H9 (cell line): ENCODE data around the gene SATL1. TPM values are rescaled to one million over a fixed set of nuclear protein-coding genes. Genes with fewer than 3 reads are reported as not detected.

Experiments
- DNase-seq: peaks from one replicate; pipeline ENCODE4 v3.0.0-alpha.2; 2017
- H2AFZ ChIP-seq: one replicate; pipeline ENCODE4 v1.6.1; 2013; ENCODE audit warnings: mild to moderate bottlenecking, low read length, control low read depth, moderate library complexity
- H2AK5ac ChIP-seq: 2 replicates; pipeline ENCODE4 v1.6.1; 2013; ENCODE audit warnings: low read length, control low read depth, mixed read lengths; ENCODE audit not compliant: insufficient read length
- H2BK120ac ChIP-seq: one replicate; pipeline ENCODE4 v1.6.1; 2013; ENCODE audit warnings: low read depth, mild to moderate bottlenecking, low read length, control low read depth, inconsistent platforms; ENCODE audit not compliant: poor library complexity, severe bottlenecking
- H2BK12ac ChIP-seq: 2 replicates; pipeline ENCODE4 v1.6.1; 2013; ENCODE audit warnings: low read length, control low read depth, mixed read lengths, low read depth; ENCODE audit not compliant: insufficient read length
- H2BK15ac ChIP-seq: 2 replicates; pipeline ENCODE4 v1.6.1; 2013; ENCODE audit warnings: low read depth, low read length, control low read depth
- H2BK20ac ChIP-seq: one replicate; pipeline ENCODE4 v1.6.1; 2013; ENCODE audit warnings: low read depth, mild to moderate bottlenecking, low read length, control low read depth, inconsistent platforms; ENCODE audit not compliant: poor library complexity, severe bottlenecking
- H2BK5ac ChIP-seq: 2 replicates; pipeline ENCODE4 v1.6.1; 2013; ENCODE audit warnings: low read length, control low read depth, mixed read lengths; ENCODE audit not compliant: insufficient read length
- H3K14ac ChIP-seq: 2 replicates; pipeline ENCODE4 v1.6.1; 2013; ENCODE audit warnings: low read length, control low read depth; ENCODE audit not compliant: insufficient read depth
- H3K18ac ChIP-seq: 2 replicates; pipeline ENCODE4 v1.6.1; 2013; ENCODE audit warnings: low read depth, mild to moderate bottlenecking, mixed read lengths, low read length, control low read depth; ENCODE audit not compliant: insufficient read length
- H3K23ac ChIP-seq: 2 replicates; pipeline ENCODE4 v1.6.1; 2013; ENCODE audit warnings: low read length, control low read depth, mixed read lengths, low read depth; ENCODE audit not compliant: insufficient read length
- H3K23me2 ChIP-seq: 2 replicates; pipeline ENCODE4 v1.6.1; 2013; ENCODE audit warnings: low read depth, mild to moderate bottlenecking, mixed read lengths, low read length, control low read depth; ENCODE audit not compliant: insufficient read length, poor library complexity, severe bottlenecking
- H3K27ac ChIP-seq: 2 replicates; pipeline ENCODE4 v1.5.1; 2013; ENCODE audit warnings: low read length, control low read depth, mixed read lengths, low read depth; ENCODE audit not compliant: insufficient read length
- H3K27me3 ChIP-seq: 2 replicates; pipeline ENCODE4 v1.6.1; 2013; ENCODE audit warnings: low read length, control low read depth, inconsistent platforms; ENCODE audit not compliant: insufficient read depth
- H3K4ac ChIP-seq: 2 replicates; pipeline ENCODE4 v1.6.1; 2013; ENCODE audit warnings: low read depth, mild to moderate bottlenecking, control low read depth, inconsistent platforms, low read length, moderate library complexity
- H3K4me1 ChIP-seq: 2 replicates; pipeline ENCODE4 v1.6.1; 2013; ENCODE audit warnings: low read length, control low read depth, inconsistent platforms; ENCODE audit not compliant: insufficient read depth
- H3K4me2 ChIP-seq: 2 replicates; pipeline ENCODE4 v1.6.1; 2013; ENCODE audit warnings: low read length, control low read depth, mixed read lengths; ENCODE audit not compliant: insufficient read length, insufficient read depth
- H3K56ac ChIP-seq: 2 replicates; pipeline ENCODE4 v1.6.1; 2013; ENCODE audit warnings: low read depth, mild to moderate bottlenecking, mixed read lengths, low read length, control low read depth; ENCODE audit not compliant: insufficient read length
- H3K79me1 ChIP-seq: 2 replicates; pipeline ENCODE4 v1.6.1; 2013; ENCODE audit warnings: low read depth, mild to moderate bottlenecking, moderate library complexity, low read length, control low read depth, inconsistent platforms; ENCODE audit not compliant: insufficient read depth, poor library complexity, severe bottlenecking
- H3K79me2 ChIP-seq: 2 replicates; pipeline ENCODE4 v1.6.1; 2013; ENCODE audit warnings: low read length, control low read depth, inconsistent platforms; ENCODE audit not compliant: insufficient read depth
- H3K9ac ChIP-seq: 2 replicates; pipeline ENCODE4 v1.6.1; 2013; ENCODE audit warnings: low read length, control low read depth, mixed read lengths; ENCODE audit not compliant: insufficient read length; ENCODE audit errors: extremely low read depth
- H3K9me3 ChIP-seq: one replicate; pipeline ENCODE4 v1.6.1; 2013; ENCODE audit warnings: low read depth, low read length, inconsistent platforms; ENCODE audit not compliant: control insufficient read depth
- H3T11ph ChIP-seq: one replicate; pipeline ENCODE4 v1.6.1; 2013; ENCODE audit warnings: mild to moderate bottlenecking, low read length, control low read depth, inconsistent platforms
- H4K20me1 ChIP-seq: one replicate; pipeline ENCODE4 v1.6.1; 2013; ENCODE audit not compliant: control insufficient read depth, insufficient read length, insufficient read depth
- H4K5ac ChIP-seq: 2 replicates; pipeline ENCODE4 v1.6.1; 2013; ENCODE audit warnings: low read depth, mild to moderate bottlenecking, mixed read lengths, low read length, control low read depth; ENCODE audit not compliant: insufficient read length
- H4K8ac ChIP-seq: replicated peaks from 2 replicates; pipeline ENCODE4 v1.6.1; 2013; ENCODE audit warnings: low read length, control low read depth, mixed read lengths, low read depth; ENCODE audit not compliant: insufficient read length
- H4K91ac ChIP-seq: 2 replicates; pipeline ENCODE4 v1.6.1; 2013; ENCODE audit warnings: low read depth, mild to moderate bottlenecking, moderate library complexity, mixed read lengths, low read length, control low read depth; ENCODE audit not compliant: insufficient read length
- H3K27ac Mint-ChIP-seq, 3 experiments: 2 replicates in 2 of 3; 3 replicates in 1 of 3; pipeline ENCODE4 v1.8.0; 2020 to 2021; ENCODE audit warnings: mixed read lengths in 3 of 3, mild to moderate bottlenecking in 1 of 3, moderate library complexity in 1 of 3
- H3K27me3 Mint-ChIP-seq: 2 replicates; pipeline ENCODE4 v1.8.0; 2021; ENCODE audit warnings: low read depth, mild to moderate bottlenecking, moderate library complexity, mixed read lengths
- H3K36me3 Mint-ChIP-seq, 3 experiments: 2 replicates in 2 of 3; 3 replicates in 1 of 3; pipeline ENCODE4 v1.8.0; 2020 to 2021; ENCODE audit warnings: low read depth in 3 of 3, mixed read lengths in 3 of 3; ENCODE audit not compliant: insufficient read depth in 1 of 3
- H3K4me1 Mint-ChIP-seq, 2 experiments: 2 replicates each; pipeline ENCODE4 v1.8.0; 2020; ENCODE audit warnings: mixed read lengths in 2 of 2
- H3K4me3 Mint-ChIP-seq, 2 experiments: 2 replicates in 1 of 2; 3 replicates in 1 of 2; pipeline ENCODE4 v1.8.0; 2020 to 2021; ENCODE audit warnings: mild to moderate bottlenecking in 2 of 2, mixed read lengths in 2 of 2, moderate library complexity in 1 of 2
- H3K9me3 Mint-ChIP-seq, 2 experiments: 2 replicates in 1 of 2; 3 replicates in 1 of 2; pipeline ENCODE4 v1.8.0; 2020; ENCODE audit warnings: mild to moderate bottlenecking in 2 of 2, mixed read lengths in 2 of 2, moderate library complexity in 1 of 2
- total RNA-seq: library from RNA; stranded (reverse); gene quantifications from 2 replicates; pipeline ENCODE4 v1.2.1, GENCODE V29; 2021
- TF ChIP-seq, protein P1 (sequence below): fragments of 200-600 bp; sonication (generic); conservative IDR thresholded peaks from 3 replicates; pipeline ENCODE4 v1.8.0; 2021; ENCODE audit warnings: antibody characterized with exemption, mild to moderate bottlenecking

SATL1 gene
- total RNA-seq, 1 experiment from 2014 or later: 0.31 TPM

DNA sequence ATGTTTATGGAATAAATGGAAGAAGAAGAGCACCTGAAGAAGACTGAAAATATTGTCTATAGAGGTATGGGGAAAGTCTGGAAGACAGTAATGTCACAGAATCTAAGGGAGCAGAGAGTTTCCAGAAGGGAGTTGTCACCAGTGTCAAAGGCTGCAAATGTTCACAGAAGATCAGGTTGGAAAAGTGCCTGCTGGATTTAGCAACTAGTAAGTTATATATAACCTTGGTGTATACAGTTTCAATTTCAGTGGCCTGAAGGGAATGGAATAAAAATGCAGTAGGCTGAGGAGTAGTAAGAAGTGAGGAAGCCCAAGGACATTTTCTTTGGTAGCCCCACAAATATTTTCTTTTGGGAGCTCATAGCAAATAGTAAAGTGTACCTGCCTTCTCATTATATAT is 107.2 kb downstream of the SATL1 start:
- no peaks in the 10 kb centered on the region for H3K27me3 Mint-ChIP-seq
- Histone ChIP-seq H2AK5ac (no peak overlapping the region), H3K4ac (no peak overlapping the region), H3K9me3 (peaks cover 11% of the 10 kb centered on the region), H2BK120ac (no peak overlapping the region), H4K8ac (no peak overlapping the region), H3K14ac (no peak overlapping the region), H4K91ac (no peak overlapping the region), H3K23ac (no peak overlapping the region), H2BK20ac (no peak overlapping the region), H3T11ph (no peak overlapping the region), H3K79me1 (no peaks in the 10 kb centered on the region), H2AFZ (no peak overlapping the region), H2BK15ac (no peak overlapping the region), H3K4me1 (no peaks in the 10 kb centered on the region), H3K4me2 (no peak overlapping the region), H3K27ac (no peak overlapping the region), H4K20me1 (no peaks in the 10 kb centered on the region), H4K5ac (no peak overlapping the region), H3K18ac (no peak overlapping the region), H2BK12ac (no peak overlapping the region), H3K9ac (no peak overlapping the region), H3K79me2 (no peaks in the 10 kb centered on the region), H3K23me2 (no peaks in the 10 kb centered on the region), H3K27me3 (no peaks in the 10 kb centered on the region), H3K56ac (no peak overlapping the region), H2BK5ac (no peak overlapping the region)
- H3K4me3 Mint-ChIP-seq: no peak overlapping the region
- TF ChIP-seq, protein P1, sequence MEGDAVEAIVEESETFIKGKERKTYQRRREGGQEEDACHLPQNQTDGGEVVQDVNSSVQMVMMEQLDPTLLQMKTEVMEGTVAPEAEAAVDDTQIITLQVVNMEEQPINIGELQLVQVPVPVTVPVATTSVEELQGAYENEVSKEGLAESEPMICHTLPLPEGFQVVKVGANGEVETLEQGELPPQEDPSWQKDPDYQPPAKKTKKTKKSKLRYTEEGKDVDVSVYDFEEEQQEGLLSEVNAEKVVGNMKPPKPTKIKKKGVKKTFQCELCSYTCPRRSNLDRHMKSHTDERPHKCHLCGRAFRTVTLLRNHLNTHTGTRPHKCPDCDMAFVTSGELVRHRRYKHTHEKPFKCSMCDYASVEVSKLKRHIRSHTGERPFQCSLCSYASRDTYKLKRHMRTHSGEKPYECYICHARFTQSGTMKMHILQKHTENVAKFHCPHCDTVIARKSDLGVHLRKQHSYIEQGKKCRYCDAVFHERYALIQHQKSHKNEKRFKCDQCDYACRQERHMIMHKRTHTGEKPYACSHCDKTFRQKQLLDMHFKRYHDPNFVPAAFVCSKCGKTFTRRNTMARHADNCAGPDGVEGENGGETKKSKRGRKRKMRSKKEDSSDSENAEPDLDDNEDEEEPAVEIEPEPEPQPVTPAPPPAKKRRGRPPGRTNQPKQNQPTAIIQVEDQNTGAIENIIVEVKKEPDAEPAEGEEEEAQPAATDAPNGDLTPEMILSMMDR: no peak
- H3K4me1 Mint-ChIP-seq: no peaks in the 10 kb centered on the region
- no peak for DNase-seq
- peaks cover 0 to 10% (median 2%) of the 10 kb centered on the region in 3 experiments; a peak in 6 of 7 replicates for H3K36me3 Mint-ChIP-seq
- H3K27ac Mint-ChIP-seq: no peak overlapping the region
- H3K9me3 Mint-ChIP-seq: peaks cover 37 to 46% of the 10 kb centered on the region in 2 experiments
